HCT116 (cell line): ENCODE results near the gene MME. TPM values are rescaled to one million over a fixed set of nuclear protein-coding genes. Genes with fewer than 3 reads are reported as not detected.

Experiments
- ATAC-seq: fragments of 200-7000 bp; cut with Tn5 transposase; 2 replicates; pipeline ENCODE4 v1.9.1; 2020; ENCODE audit warnings: mild to moderate bottlenecking, moderate library complexity
- BruUV-seq: library from RNA; stranded (reverse); fragments of 400-500 nt; replicated peaks from 2 replicates; lab custom pipeline; 2021; lab: Mats Ljungman, UMichigan
- CTCF ChIA-PET: fragments of 300-600 bp; sonication (Branson Sonifier 250); formaldehyde crosslinking; loops from one replicate; lab custom pipeline; 2021; ENCODE audit warnings: antibody characterized with exemption; lab: Charles Lee
- POLR2A ChIA-PET: fragments of 300-600, 350-600 bp; sonication (Branson Sonifier 250); formaldehyde crosslinking; loops from one replicate; lab custom pipeline; 2021; ENCODE audit warnings: antibody characterized with exemption; lab: Charles Lee
- RAD21 ChIA-PET, 2 experiments: fragments of 300-600 bp; sonication (Branson Sonifier 250); formaldehyde crosslinking; loops; one replicate each; lab custom pipeline; 2023; ENCODE audit warnings: low total read pairs in 2 of 2; ENCODE audit not compliant: uncharacterized antibody in 2 of 2, unreplicated experiment in 2 of 2, low non-redundant PET in 1 of 2; lab: Charles Lee
- DNase-seq: peaks from one replicate; pipeline ENCODE4 v3.0.0-alpha.2; 2010; ENCODE audit warnings: low read depth, low spot score
- H2AFZ ChIP-seq: fragments of 200-600 bp; shearing (Covaris generic), sonication (generic); 2 replicates; pipeline ENCODE4 v1.6.1; 2017; ENCODE audit warnings: low read depth, mixed run types, mixed read lengths, antibody characterized with exemption, low read length; ENCODE audit not compliant: poor library complexity, severe bottlenecking
- H3K27ac ChIP-seq: 2 replicates; pipeline ENCODE4 v1.5.1; 2012; ENCODE audit warnings: low read depth, low read length
- H3K27me3 ChIP-seq: fragments of 200-600 bp; sonication (generic); 2 replicates; pipeline ENCODE4 v1.6.1; 2016; ENCODE audit warnings: mixed run types, low read length, mixed read lengths; ENCODE audit not compliant: insufficient read depth
- H3K36me3 ChIP-seq, 2 experiments: fragments of 200-500 bp in 1 of 2; fragments of 200-600 bp in 1 of 2; sonication (Bioruptor generic) in 1 of 2; sonication (generic) in 1 of 2; 2 replicates each; pipeline versions ENCODE4 v1.5.1 to v1.6.1; 2014 to 2016; ENCODE audit warnings: low read length in 2 of 2, inconsistent platforms in 1 of 2, mixed read lengths in 1 of 2, mixed run types in 1 of 2; ENCODE audit not compliant: insufficient read depth in 2 of 2, control insufficient read depth in 1 of 2
- H3K4me1 ChIP-seq, 2 experiments: fragments of 200-600 bp in 1 of 2; sonication (generic) in 1 of 2; 2 replicates each; pipeline versions ENCODE4 v1.5.1 to v1.6.1; 2012 to 2017; ENCODE audit warnings: low read length in 2 of 2, inconsistent platforms in 1 of 2, mild to moderate bottlenecking in 1 of 2, mixed read lengths in 1 of 2, mixed run types in 1 of 2, moderate library complexity in 1 of 2; ENCODE audit not compliant: insufficient read depth in 2 of 2, control insufficient read depth in 1 of 2
- H3K4me2 ChIP-seq: fragments of 200-600 bp; sonication (generic); 2 replicates; pipeline ENCODE4 v1.6.1; 2017; ENCODE audit warnings: mixed run types, low read length, mixed read lengths
- H3K4me3 ChIP-seq, 2 experiments: fragments of 200-600 bp in 1 of 2; sonication (generic) in 1 of 2; replicated peaks in 1 of 2; 2 replicates each; pipeline ENCODE4 v1.5.1; 2011 to 2016; ENCODE audit warnings: low read length in 2 of 2, control low read depth in 1 of 2, low read depth in 1 of 2, mild to moderate bottlenecking in 1 of 2, mixed read lengths in 1 of 2, mixed run types in 1 of 2
- H3K79me2 ChIP-seq: fragments of 200-600 bp; sonication (generic); 2 replicates; pipeline ENCODE4 v1.6.1; 2017; ENCODE audit warnings: mild to moderate bottlenecking, mixed run types, low read length, moderate library complexity, mixed read lengths; ENCODE audit not compliant: insufficient read depth
- H3K9ac ChIP-seq: fragments of 200-600 bp; sonication (generic); 2 replicates; pipeline ENCODE4 v1.6.1; 2016; ENCODE audit warnings: low read length, mixed read lengths
- H3K9me2 ChIP-seq: fragments of 200-600 bp; sonication (generic), shearing (Covaris generic); 2 replicates; pipeline ENCODE4 v1.6.1; 2017; ENCODE audit warnings: mixed run types, mild to moderate bottlenecking, moderate library complexity; ENCODE audit not compliant: insufficient read depth
- H3K9me3 ChIP-seq, 2 experiments: fragments of 200-500 bp in 1 of 2; fragments of 200-600 bp in 1 of 2; sonication (Bioruptor generic) in 1 of 2; sonication (generic) in 1 of 2; 2 replicates each; pipeline ENCODE4 v1.6.1; 2014 to 2017; ENCODE audit warnings: low read length in 2 of 2, mixed read lengths in 2 of 2, inconsistent platforms in 1 of 2, low read depth in 1 of 2, mild to moderate bottlenecking in 1 of 2, mixed run types in 1 of 2, moderate library complexity in 1 of 2; ENCODE audit not compliant: control insufficient read depth in 1 of 2, insufficient read depth in 1 of 2
- H4K20me1 ChIP-seq: fragments of 200-600 bp; sonication (generic), shearing (Covaris generic); 2 replicates; pipeline ENCODE4 v1.6.1; 2017; ENCODE audit warnings: mixed run types, mild to moderate bottlenecking, moderate library complexity; ENCODE audit not compliant: insufficient read depth
- ATF3 ChIP-seq: IDR thresholded peaks from 2 replicates; pipeline ENCODE4 v1.6.1; 2012
- CBX3 ChIP-seq: IDR thresholded peaks from 2 replicates; pipeline ENCODE4 v1.6.1; 2012; ENCODE audit warnings: low read depth
- ELF1 ChIP-seq: IDR thresholded peaks from 2 replicates; pipeline ENCODE4 v1.6.1; 2012; ENCODE audit warnings: low read depth, borderline replicate concordance
- EZH2 ChIP-seq: fragments of 200-600 bp; sonication (generic); IDR thresholded peaks from 2 replicates; pipeline ENCODE4 v1.6.1; 2017; ENCODE audit warnings: antibody characterized with exemption, mixed run types
- EZH2phosphoT487 ChIP-seq: fragments of 200-600 bp; IDR thresholded peaks from 2 replicates; pipeline ENCODE4 v1.6.1; 2018; ENCODE audit warnings: antibody characterized with exemption, borderline replicate concordance
- FOSL1 ChIP-seq: IDR thresholded peaks from 2 replicates; pipeline ENCODE4 v1.6.1; 2012; ENCODE audit warnings: low read depth
- JUND ChIP-seq: IDR thresholded peaks from 2 replicates; pipeline ENCODE4 v1.6.1; 2012
- MAX ChIP-seq: IDR thresholded peaks from 2 replicates; pipeline ENCODE4 v1.6.1; 2012
- POLR2A ChIP-seq: IDR thresholded peaks from 2 replicates; pipeline ENCODE4 v1.7.0; 2011; ENCODE audit warnings: borderline replicate concordance; ENCODE audit not compliant: insufficient read depth, insufficient read length; ENCODE audit errors: extremely low read depth
- POLR2AphosphoS5 ChIP-seq: IDR thresholded peaks from 2 replicates; pipeline ENCODE4 v1.6.1; 2011; ENCODE audit warnings: mild to moderate bottlenecking, low read depth, low read length, moderate library complexity
- RAD21 ChIP-seq: IDR thresholded peaks from 2 replicates; pipeline ENCODE4 v1.6.1; 2012; ENCODE audit warnings: low read depth, mild to moderate bottlenecking
- REST ChIP-seq: IDR thresholded peaks from 2 replicates; pipeline ENCODE4 v1.6.1; 2012; ENCODE audit warnings: low read depth
- SIN3A ChIP-seq: IDR thresholded peaks from 2 replicates; pipeline ENCODE4 v1.6.1; 2012; ENCODE audit warnings: low read depth
- SP1 ChIP-seq: IDR thresholded peaks from 2 replicates; pipeline ENCODE4 v1.6.1; 2012; ENCODE audit warnings: low read depth
- SRF ChIP-seq: IDR thresholded peaks from 2 replicates; pipeline ENCODE4 v1.6.1; 2012; ENCODE audit warnings: low read depth
- TCF7L2 ChIP-seq: IDR thresholded peaks from 2 replicates; pipeline ENCODE4 v1.7.0; 2011; ENCODE audit warnings: borderline replicate concordance, inconsistent platforms; ENCODE audit not compliant: insufficient read depth, insufficient read length; ENCODE audit errors: extremely low read depth
- YY1 ChIP-seq: IDR thresholded peaks from 2 replicates; pipeline ENCODE4 v1.6.1; 2011; ENCODE audit warnings: low read length, low read depth, moderate library complexity, mild to moderate bottlenecking; ENCODE audit not compliant: insufficient replicate concordance; ENCODE audit errors: extremely low read depth
- ZFX ChIP-seq: fragments of 450-650 bp; IDR thresholded peaks from 2 replicates; pipeline ENCODE4 v1.6.1; 2017
- intact Hi-C: fragments of 100-400 bp; cut with micrococcal nuclease; formaldehyde crosslinking; loops from 2 replicates; pipeline ENCODE4 v1.10.0; 2022
- total RNA-seq: library from RNA; stranded (reverse); gene quantifications from one replicate; pipeline ENCODE4 v1.2.1, GENCODE V29; 2021; ENCODE audit not compliant: unreplicated experiment

MME gene
- total RNA-seq, 1 experiment from 2014 or later = 0.34 TPM

- BruUV-seq = no TSS peak
- POLR2A ChIA-PET = no interaction called here
- Histone ChIP-seq H2AFZ (no peak overlapping the region), H3K9ac (no peak overlapping the region)
- CTCF ChIA-PET = no interaction called here
- TF ChIP-seq ZFX = no peak
- TF ChIP-seq POLR2AphosphoS5 = no peak
- TF ChIP-seq EZH2phosphoT487 = no peak
- no peak for TF ChIP-seq EZH2
- TF ChIP-seq SIN3A = no peak
- no peak for TF ChIP-seq MAX
- no peak for TF ChIP-seq ATF3
- no peak for TF ChIP-seq CBX3
- no peak for TF ChIP-seq YY1
- TF ChIP-seq, all 23 proteins: peak for 0
- no peaks in the 10 kb centered on the region for H3K4me1 ChIP-seq
- H3K9me3 ChIP-seq = no peaks in the 10 kb centered on the region
- DNase-seq = no peak
- no peak for ATAC-seq
- intact Hi-C loops = no loop called here
- no peak overlapping the region for H3K4me3 ChIP-seq
- no peak overlapping the region for H3K27ac ChIP-seq
- H3K9me2 ChIP-seq = no peaks in the 10 kb centered on the region
- H3K36me3 ChIP-seq = no peaks in the 10 kb centered on the region
- no peaks in the 10 kb centered on the region for H3K79me2 ChIP-seq
- H3K27me3 ChIP-seq = no peaks in the 10 kb centered on the region
- RAD21 ChIA-PET = no interaction called here
- H4K20me1 ChIP-seq = no peaks in the 10 kb centered on the region
- H3K4me2 ChIP-seq = no peak overlapping the region
These were observed 107.9 kb downstream of the MME start for GRCh38 chr3:155188031-155188430.

- Histone ChIP-seq H3K9me3 (no peaks in the 10 kb centered on the region), H3K4me2 (no peak overlapping the region), H3K36me3 (no peaks in the 10 kb centered on the region), H3K9ac (no peak overlapping the region), H3K79me2 (no peaks in the 10 kb centered on the region), H3K4me1 (no peaks in the 10 kb centered on the region), H3K9me2 (no peaks in the 10 kb centered on the region), H4K20me1 (no peaks in the 10 kb centered on the region), H3K27ac (no peak overlapping the region), H3K27me3 (no peaks in the 10 kb centered on the region), H3K4me3 (no peak overlapping the region), H2AFZ (no peak overlapping the region)
- RAD21 ChIA-PET = no interaction called here
- ATAC-seq = no peak
- CTCF ChIA-PET = no interaction called here
- POLR2A ChIA-PET = no interaction called here
- TF ChIP-seq EZH2 (no peak), FOSL1 (no peak), ATF3 (no peak), JUND (no peak), SRF (no peak), SP1 (no peak), POLR2A (no peak), POLR2AphosphoS5 (no peak), ELF1 (no peak), YY1 (no peak), CBX3 (no peak), RAD21 (no peak), TCF7L2 (no peak), SIN3A (no peak), REST (no peak), MAX (no peak)
- BruUV-seq = no TSS peak
- no peak for DNase-seq
- intact Hi-C loops = no loop called here
These were observed 109.4 kb downstream of the MME start for GRCh38 chr3:155189478-155189877.
